Measurements from ENCODE around the gene TMPRSS3. TPM values are rescaled to one million over a fixed set of nuclear protein-coding genes. Genes with fewer than 3 reads are reported as not detected.

TMPRSS3 gene
- polyA plus RNA-seq, 1 of the 3 experiments (the other 2 are of a cell fraction), result not detected

GRCh38 chr21:42373908-42374455 is 21.9 kb downstream of the TMPRSS3 start:
- no peak overlapping the region for H2AFZ ChIP-seq (ENCODE audit: low read depth)
- H3F3A ChIP-seq (replicated peaks; ENCODE audit: insufficient read depth), result no peaks in the 10 kb centered on the region
- H3K4me1 ChIP-seq (ENCODE audit: control insufficient read depth in 1 of 2, insufficient read depth in 2 of 2, low read depth in 1 of 2, low read length in 1 of 2), result no peaks in the 10 kb centered on the region
- H3K79me2 ChIP-seq (ENCODE audit: insufficient read depth), result no peaks in the 10 kb centered on the region
- no peaks in the 10 kb centered on the region for H3K27me3 ChIP-seq (ENCODE audit: insufficient read depth)
- H3K4me3 ChIP-seq (ENCODE audit: low read depth in 2 of 2, low read length in 1 of 2), result no peak overlapping the region
- no peak for DNase-seq
- H3K9me2 ChIP-seq, result no peaks in the 10 kb centered on the region
- no peak overlapping the region for H3K27ac ChIP-seq (ENCODE audit: low read depth in 2 of 2, low read length in 1 of 2)
- WGBS (ENCODE audit: low lambda C conversion rate), result 43% methylated on average over 10 of the region's 16 CpGs
- no peaks in the 10 kb centered on the region for H3K36me3 ChIP-seq (replicated peaks in 1 of 2; ENCODE audit: control insufficient read depth in 1 of 2, insufficient read depth in 2 of 2, low read length in 1 of 2)
- TF ChIP-seq RXRA (IDR thresholded peaks at IDR 0.05; ENCODE audit: borderline replicate concordance, low read depth) (no peak), EP300 (IDR thresholded peaks at IDR 0.05; ENCODE audit: borderline replicate concordance in 1 of 2, low read depth in 1 of 2, low read length in 1 of 2) (no peak), JUND (IDR thresholded peaks at IDR 0.05) (no peak), CHD2 (IDR thresholded peaks at IDR 0.05; ENCODE audit: low read length, partially characterized antibody) (no peak), FOXM1 (IDR thresholded peaks at IDR 0.05; ENCODE audit: low read depth) (no peak), USF2 (IDR thresholded peaks at IDR 0.05; ENCODE audit: borderline replicate concordance, low read depth, low read length) (no peak), NFIC (IDR thresholded peaks at IDR 0.05; ENCODE audit: borderline replicate concordance) (no peak), REST (IDR thresholded peaks at IDR 0.05; ENCODE audit: low read depth, low read length) (no peak), POLR2AphosphoS5 (IDR thresholded peaks at IDR 0.05; ENCODE audit: low read depth, low read length) (no peak), FOXJ3 (CRISPR knock-in tag; IDR thresholded peaks at IDR 0.05) (no peak), MAX (IDR thresholded peaks at IDR 0.05; ENCODE audit: low read depth) (no peak), TEAD4 (IDR thresholded peaks at IDR 0.05; ENCODE audit: borderline replicate concordance, insufficient read depth) (no peak), SIN3A (IDR thresholded peaks at IDR 0.05; ENCODE audit: borderline replicate concordance, low read depth, low read length) (no peak), ZBTB33 (IDR thresholded peaks at IDR 0.05; ENCODE audit: borderline replicate concordance, low read depth) (no peak), TAF1 (IDR thresholded peaks at IDR 0.05; ENCODE audit: borderline replicate concordance, low read depth, low read length) (no peak), RCOR1 (IDR thresholded peaks at IDR 0.05; ENCODE audit: low read length) (no peak)
- H4K20me1 ChIP-seq (ENCODE audit: insufficient read depth), result no peaks in the 10 kb centered on the region
- ChIA-PET CTCF (interaction anchor here (1.5 kb wide), 1 partner anchor 65 kb away, joined by 4 read pairs; no protein-coding TSS in a partner anchor), POLR2A (no interaction called here)
- no peak overlapping the region for H3K4me2 ChIP-seq
- no peaks in the 10 kb centered on the region for H3K9me3 ChIP-seq
- no peak overlapping the region for H3K9ac ChIP-seq
